Medulla oblongata (tissue), 1 donor: Measurements from ENCODE around the gene CECR2.
"Not testable (repeated sequence)": the region's sequence is repeated elsewhere in the genome, so short reads cannot be mapped to it uniquely, and the experiment has no call there.

ENCODE experiments used
- DNase-seq: peaks from one replicate; pipeline ENCODE4 v3.0.0-alpha.2; 2015; ENCODE audit errors: extremely low spot score

CECR2 gene

GRCh38 chr22:17402293-17402692 lies 33.0 kb downstream of the CECR2 start:
- DNase-seq = no peak

- DNase-seq = no peak
These were observed 34.6 kb downstream of the CECR2 start for GRCh38 chr22:17403906-17404305.

GRCh38 chr22:17407643-17408042 lies 38.4 kb downstream of the CECR2 start:
- no peak for DNase-seq

- no peak for DNase-seq
These were observed 41.3 kb downstream of the CECR2 start for GRCh38 chr22:17410576-17410975.

GRCh38 chr22:17411213-17411612 lies 42.0 kb downstream of the CECR2 start:
- peak; percentile 52 for DNase-seq

- peak; percentile 63 for DNase-seq
These were observed 43.0 kb downstream of the CECR2 start for GRCh38 chr22:17412232-17412631.

GRCh38 chr22:17418890-17419324 lies 49.6 kb downstream of the CECR2 start:
- DNase-seq = no peak

- no peak for DNase-seq
These were observed 50.1 kb downstream of the CECR2 start for GRCh38 chr22:17419348-17419747.

GRCh38 chr22:17422736-17423343 lies 53.6 kb downstream of the CECR2 start:
- DNase-seq = no peak

- DNase-seq = no peak
These were observed 54.4 kb downstream of the CECR2 start for GRCh38 chr22:17423616-17424015.

- not testable (repeated sequence) for DNase-seq
These were observed 58.3 kb downstream of the CECR2 start for GRCh38 chr22:17427528-17427927.

- DNase-seq = no peak
These were observed 60.3 kb downstream of the CECR2 start for GRCh38 chr22:17429516-17429915.

- peak; percentile 73 for DNase-seq
These were observed 61.2 kb downstream of the CECR2 start for GRCh38 chr22:17430412-17430811.

GRCh38 chr22:17431179-17431578 lies 61.9 kb downstream of the CECR2 start:
- DNase-seq = no peak

- DNase-seq = no peak
These were observed 65.6 kb downstream of the CECR2 start for GRCh38 chr22:17434856-17435255.

- no peak for DNase-seq
These were observed 66.1 kb downstream of the CECR2 start for GRCh38 chr22:17435375-17435774.

GRCh38 chr22:17436382-17436980 lies 67.2 kb downstream of the CECR2 start:
- DNase-seq = peak; percentile 67

- peak; percentile 95 for DNase-seq
These were observed 67.7 kb downstream of the CECR2 start for GRCh38 chr22:17436981-17437412.

- no peak for DNase-seq
These were observed 68.8 kb downstream of the CECR2 start for GRCh38 chr22:17438026-17438425.

- no peak for DNase-seq
These were observed 72.1 kb downstream of the CECR2 start for GRCh38 chr22:17441326-17441725.

GRCh38 chr22:17443405-17444203 lies 74.3 kb downstream of the CECR2 start:
- no peak for DNase-seq

GRCh38 chr22:17444204-17444504 lies 74.9 kb downstream of the CECR2 start:
- no peak for DNase-seq

GRCh38 chr22:17446698-17447097 lies 77.4 kb downstream of the CECR2 start:
- DNase-seq = no peak
